ENCODE data around the gene MLYCD. TPM values are rescaled to one million over a fixed set of nuclear protein-coding genes. Genes with fewer than 3 reads are reported as not detected.

The MLYCD gene
- total and polyA plus RNA-seq, 10 of the 15 experiments (the other 5 are each of a cell fraction or from before 2014, with no cell fraction given) = 0.21 to 3.7 (median 1.7) TPM

DNA sequence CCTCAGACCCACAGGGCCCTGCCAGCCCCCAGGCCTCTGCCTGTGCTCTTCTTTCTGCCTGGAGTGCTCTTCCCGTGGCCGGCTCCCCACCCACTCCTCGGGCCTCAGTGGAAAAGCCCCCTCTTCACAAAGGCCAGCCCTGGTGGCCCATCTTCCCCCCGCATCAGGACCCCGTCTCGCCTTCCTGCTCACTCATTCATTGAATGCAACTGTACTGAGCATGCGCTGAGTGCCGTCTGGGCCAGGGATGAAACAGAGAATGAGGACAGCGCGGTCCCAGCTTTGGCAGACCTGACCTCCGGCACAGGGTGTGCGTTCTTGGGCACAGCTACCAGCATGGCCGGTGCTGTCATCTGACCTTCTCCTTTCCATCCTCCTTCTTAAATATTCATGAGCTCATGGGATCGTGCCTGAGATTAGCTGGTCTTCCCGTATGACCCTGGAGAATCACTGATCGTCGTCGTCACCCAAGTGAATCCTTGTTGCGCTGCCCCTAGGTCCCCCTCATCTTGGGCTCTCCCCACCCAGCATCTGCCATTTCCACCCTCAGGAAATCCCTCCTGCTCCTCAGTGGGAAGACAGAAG lies 37.8 kb downstream of the MLYCD start (continued):
- TF ChIP-seq, protein P1, sequence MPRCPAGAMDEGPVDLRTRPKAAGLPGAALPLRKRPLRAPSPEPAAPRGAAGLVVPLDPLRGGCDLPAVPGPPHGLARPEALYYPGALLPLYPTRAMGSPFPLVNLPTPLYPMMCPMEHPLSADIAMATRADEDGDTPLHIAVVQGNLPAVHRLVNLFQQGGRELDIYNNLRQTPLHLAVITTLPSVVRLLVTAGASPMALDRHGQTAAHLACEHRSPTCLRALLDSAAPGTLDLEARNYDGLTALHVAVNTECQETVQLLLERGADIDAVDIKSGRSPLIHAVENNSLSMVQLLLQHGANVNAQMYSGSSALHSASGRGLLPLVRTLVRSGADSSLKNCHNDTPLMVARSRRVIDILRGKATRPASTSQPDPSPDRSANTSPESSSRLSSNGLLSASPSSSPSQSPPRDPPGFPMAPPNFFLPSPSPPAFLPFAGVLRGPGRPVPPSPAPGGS (IDR thresholded peaks at IDR 0.05; ENCODE audit: borderline replicate concordance, insufficient read depth, low read depth, low read length, poor library complexity, severe bottlenecking) = no peak

DNA sequence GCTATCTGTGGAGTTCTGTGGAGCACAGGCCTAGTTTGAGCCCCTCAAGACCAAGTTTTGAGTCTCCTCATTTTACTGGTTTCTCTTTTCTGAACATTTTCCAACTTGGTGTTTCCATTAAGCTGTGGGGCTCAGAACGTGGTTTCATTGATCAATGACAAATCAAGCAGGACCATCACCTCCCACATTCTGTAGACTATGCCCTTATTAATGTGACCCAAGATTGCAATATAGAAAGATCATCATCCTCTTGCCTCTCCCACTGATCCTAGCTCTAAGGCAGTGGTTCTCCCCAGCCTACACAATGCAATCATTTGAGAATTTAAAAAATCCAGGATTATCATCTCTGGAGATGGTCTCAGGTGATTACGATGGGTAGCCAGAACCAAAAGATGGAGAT lies 38.4 kb downstream of the MLYCD start:
- ChIA-PET RAD21 (ENCODE audit: unreplicated experiment) (no interaction called here), POLR2A (interaction anchor here (0.6 kb wide), 1 partner anchor 170 kb away, joined by 4 read pairs; no protein-coding TSS in a partner anchor), SMC1A (ENCODE audit: uncharacterized antibody, unreplicated experiment) (no interaction called here), CTCF (no interaction called here)
- no peaks in the 10 kb centered on the region for H3K79me2 ChIP-seq (ENCODE audit: control insufficient read depth, insufficient read depth, low read length)
- in situ Hi-C loops (cut with MboI) (no loop called here), intact Hi-C loops (cut with micrococcal nuclease; ENCODE audit: unreplicated experiment) (no loop called here)
- H4K20me1 ChIP-seq (ENCODE audit: control insufficient read depth, insufficient read depth) = no peaks in the 10 kb centered on the region
- BruUV-seq (replicated peaks) = no TSS peak
- ATAC-seq = no peak
- H3K36me3 ChIP-seq (ENCODE audit: control insufficient read depth in 2 of 2, insufficient read depth in 2 of 2, low read length in 1 of 2) = no peaks in the 10 kb centered on the region
- no peaks in the 10 kb centered on the region for H3K27me3 ChIP-seq (replicated peaks in 1 of 2; ENCODE audit: control insufficient read depth in 2 of 2, insufficient read depth in 2 of 2, low read length in 1 of 2)
- no peak for FAIRE-seq
- TF ChIP-seq ZNF207 (IDR thresholded peaks at IDR 0.05; ENCODE audit: borderline replicate concordance) (no peak), NFXL1 (IDR thresholded peaks at IDR 0.05; ENCODE audit: borderline replicate concordance) (no peak), IKZF1 (conservative IDR thresholded peaks at IDR 0.05) (no peak), TBL1XR1 (IDR thresholded peaks at IDR 0.05; ENCODE audit: low read depth, low read length) (no peak)
- H3K9me3 ChIP-seq (replicated peaks; ENCODE audit: control insufficient read depth, insufficient read depth, low read length) = no peaks in the 10 kb centered on the region
- H2AFZ ChIP-seq (ENCODE audit: control insufficient read depth, low read depth, low read length) = no peak overlapping the region
- 23% methylated on average over 2 of the region's 2 CpGs for WGBS (ENCODE audit: insufficient coverage, insufficient replicate concordance, low lambda C conversion rate, missing lambda C conversion rate)
- H3K4me1 ChIP-seq (ENCODE audit: control insufficient read depth, insufficient read depth, low read length) = no peaks in the 10 kb centered on the region
- no peak for DNase-seq (ENCODE audit: low read depth, low spot score)
- no peak overlapping the region for H3K27ac ChIP-seq (ENCODE audit: control insufficient read depth, insufficient read depth)
- no peak overlapping the region for H3K9ac ChIP-seq (ENCODE audit: control insufficient read depth, insufficient read depth, low read length)
- H3K4me2 ChIP-seq (ENCODE audit: control insufficient read depth, insufficient read depth) = no peak overlapping the region
- H3K4me3 ChIP-seq = no peak overlapping the region

All from GM12878 (cell line).